Globus pallidus (tissue), 1 donor: ENCODE measurements around the gene TTI1.

Experiments used
- DNase-seq: peaks from one replicate; pipeline ENCODE4 v3.0.0-alpha.2; 2015; ENCODE audit warnings: low spot score

The TTI1 gene

DNA sequence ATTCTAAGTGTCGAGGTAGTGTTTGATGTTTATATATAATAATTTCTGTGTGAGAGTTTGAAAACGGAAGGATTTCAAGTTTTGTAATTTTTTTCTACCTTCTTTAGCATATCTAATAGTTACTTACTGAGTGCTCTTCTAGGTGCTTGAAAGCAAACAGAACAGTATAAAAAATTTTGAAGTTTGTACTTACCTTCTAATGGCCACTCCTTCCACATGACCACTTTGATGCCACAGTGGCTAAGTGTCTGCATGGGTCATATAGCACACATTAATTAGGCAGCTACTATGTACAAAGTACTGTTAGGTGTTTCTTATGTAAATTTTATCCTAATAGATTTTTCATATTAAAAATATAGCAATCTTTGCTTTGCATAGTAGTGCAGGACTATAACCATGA is 21.4 kb upstream of the TTI1 start:
- DNase-seq = no peak

DNA sequence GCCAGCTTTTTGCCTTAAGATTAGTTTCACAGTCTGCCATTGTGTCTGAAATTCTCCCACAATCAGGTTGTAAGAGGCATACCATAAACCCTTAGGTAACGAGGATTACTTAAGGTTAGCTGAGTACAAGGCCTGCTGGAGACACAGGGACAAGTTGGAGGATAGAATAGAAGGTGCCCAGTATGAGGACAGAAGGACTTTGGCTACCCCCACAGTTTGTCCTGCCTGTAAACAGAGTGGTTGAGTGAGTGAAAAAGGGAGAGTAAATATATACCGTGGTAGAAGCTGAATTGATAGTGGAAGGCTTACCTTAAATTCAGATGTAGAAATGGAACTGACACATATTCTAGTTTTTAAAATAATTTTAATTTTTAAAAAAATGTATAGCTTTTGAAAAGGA is 19.6 kb upstream of the TTI1 start:
- no peak for DNase-seq

DNA sequence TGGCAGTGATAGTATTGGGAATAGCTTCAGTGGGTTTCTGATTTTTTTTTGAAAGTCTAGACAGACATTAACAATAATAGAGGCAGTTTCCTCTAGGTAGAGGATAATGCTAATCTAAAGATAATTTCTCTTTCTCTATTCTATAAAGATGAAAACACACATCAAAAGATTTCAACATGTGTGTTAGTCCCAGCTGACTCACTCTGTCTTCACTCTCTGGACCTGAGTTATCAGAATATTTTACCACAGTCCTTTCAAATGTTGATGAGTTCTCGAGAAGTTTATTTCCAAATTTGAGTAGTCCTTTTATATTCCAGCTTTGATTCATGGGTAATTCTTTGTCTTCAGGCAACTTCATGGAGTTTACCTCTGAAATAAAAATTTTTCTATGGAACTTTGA is 17.4 kb upstream of the TTI1 start:
- DNase-seq = no peak

DNA sequence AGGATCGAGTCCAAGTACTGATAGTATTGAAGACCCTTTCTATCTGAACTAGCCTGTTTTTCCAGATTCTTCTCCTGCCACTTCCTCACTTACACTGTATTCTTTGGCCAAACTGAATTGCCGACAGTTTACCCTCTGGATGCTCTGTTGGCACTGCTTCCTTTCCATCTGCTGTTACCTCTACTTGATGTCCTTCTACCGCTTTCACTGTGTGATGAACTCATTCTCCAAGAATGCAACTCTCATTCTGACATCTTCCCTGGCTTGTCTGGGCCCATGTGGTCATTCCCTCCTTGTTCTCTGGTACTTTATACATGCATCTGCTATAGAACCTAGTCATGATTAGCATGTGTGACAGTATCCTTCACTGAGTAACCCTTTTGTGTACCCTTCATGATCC is 16.5 kb upstream of the TTI1 start:
- DNase-seq = no peak

DNA sequence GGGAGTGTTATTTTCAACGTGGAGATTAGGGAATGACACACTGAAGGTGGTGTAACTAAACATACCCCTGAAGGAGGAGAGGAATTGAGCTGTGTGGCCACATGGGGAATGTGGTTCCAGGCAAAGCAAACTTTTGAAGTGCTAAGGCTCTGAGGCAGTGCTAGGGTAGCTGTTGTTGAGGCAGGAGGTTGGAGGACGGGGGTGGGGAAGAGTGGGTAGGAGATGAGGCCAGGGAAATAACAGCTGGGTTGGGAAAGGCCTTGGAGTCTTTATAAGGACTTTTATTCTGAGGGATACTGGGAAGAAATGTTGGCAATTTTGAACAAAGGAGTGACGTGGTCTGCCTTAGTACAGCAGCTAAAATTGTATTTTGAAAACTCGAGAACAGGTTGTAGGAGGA is 13.3 kb upstream of the TTI1 start:
- no peak for DNase-seq

DNA sequence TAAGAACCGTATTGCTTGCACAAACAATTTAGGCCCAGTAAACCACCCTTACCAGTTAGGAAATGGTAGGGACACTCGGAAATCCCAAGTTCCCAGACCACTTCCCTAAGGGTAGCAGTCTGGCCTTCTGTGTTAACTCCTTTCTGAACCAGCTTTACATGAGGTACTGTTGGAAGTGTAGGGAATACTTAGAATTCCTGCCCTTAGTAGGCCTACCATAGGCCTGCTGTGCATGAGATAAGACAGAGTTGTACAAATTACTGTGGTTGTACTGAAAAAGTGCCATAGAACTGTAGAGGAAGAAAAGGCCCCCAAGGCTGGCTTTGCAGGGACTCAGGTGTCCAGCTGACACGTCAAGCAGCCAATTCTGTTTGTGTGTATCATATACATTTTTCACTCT is 11.4 kb upstream of the TTI1 start:
- no peak for DNase-seq

DNA sequence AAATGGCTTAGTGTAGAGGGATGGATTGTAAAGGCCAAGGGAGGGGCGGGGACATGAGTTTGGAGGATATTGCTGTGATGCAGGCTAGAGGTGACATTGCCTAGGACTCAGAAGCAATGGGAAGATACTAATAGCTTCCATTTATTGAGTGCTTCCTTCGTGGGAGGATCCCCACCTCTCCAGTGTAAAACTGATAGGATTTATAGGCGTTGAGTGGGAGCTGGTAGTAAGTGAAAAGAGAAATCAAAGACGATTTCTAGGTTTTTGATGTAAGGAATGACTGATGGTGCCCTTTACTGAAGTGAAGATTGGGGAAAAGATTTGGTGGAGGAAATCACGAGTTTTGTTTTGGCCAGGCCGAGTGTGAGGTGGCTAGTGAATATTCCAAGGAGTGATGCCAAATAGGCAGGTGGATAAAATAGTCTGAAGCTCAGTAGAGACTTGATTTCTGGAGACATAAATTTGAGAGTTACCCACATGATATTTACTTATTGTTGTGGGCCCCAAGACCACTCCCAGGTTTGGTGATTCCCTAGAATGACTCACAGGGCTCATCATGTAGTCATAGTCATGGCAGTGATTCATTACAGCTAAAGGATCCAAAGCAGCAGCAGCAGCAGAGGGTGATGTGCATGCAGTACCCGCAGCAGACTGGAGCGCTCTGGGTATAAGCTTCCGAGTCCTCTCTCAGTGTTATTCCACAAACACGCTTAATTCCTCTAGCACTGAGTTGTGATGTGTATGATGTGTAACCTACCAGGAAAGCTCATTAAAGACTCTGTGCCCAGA is 10.4 kb upstream of the TTI1 start:
- no peak for DNase-seq

DNA sequence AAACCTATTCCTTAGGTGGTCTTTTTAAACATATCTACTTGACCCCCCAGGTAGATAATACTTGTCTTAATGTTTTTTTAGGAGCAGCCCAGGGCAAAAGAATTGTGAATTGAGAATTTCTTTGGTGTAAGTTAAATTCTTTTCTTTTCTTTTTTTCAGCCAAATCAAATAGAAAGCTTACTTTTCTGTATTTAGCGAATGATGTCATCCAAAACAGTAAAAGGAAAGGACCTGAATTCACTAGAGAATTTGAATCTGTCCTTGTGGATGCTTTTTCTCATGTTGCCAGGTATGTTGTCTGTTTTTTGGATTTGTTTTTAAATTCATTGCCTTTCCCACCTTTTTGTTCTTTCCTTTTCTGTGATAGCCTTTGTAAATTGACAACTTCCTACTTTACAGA is 7.0 kb upstream of the TTI1 start:
- no peak for DNase-seq

DNA sequence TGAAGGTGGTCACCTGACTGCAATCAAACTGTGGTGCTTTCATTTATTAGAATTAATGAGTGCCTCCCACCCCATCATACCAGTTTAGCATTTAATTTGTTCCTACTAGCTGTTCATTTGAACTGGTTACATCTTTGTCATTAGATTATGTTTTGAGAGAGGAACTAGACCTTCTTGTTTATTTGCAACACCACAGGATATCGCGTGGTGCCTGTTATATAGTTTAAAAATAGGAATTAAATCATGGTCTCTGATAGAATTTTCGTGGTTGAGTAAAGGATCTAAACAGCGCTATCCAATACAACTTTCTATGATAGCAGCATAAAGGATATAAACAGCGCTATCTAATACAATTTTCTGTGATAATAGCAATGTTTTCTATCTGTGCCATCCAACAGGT is 3.1 kb upstream of the TTI1 start:
- DNase-seq = no peak

DNA sequence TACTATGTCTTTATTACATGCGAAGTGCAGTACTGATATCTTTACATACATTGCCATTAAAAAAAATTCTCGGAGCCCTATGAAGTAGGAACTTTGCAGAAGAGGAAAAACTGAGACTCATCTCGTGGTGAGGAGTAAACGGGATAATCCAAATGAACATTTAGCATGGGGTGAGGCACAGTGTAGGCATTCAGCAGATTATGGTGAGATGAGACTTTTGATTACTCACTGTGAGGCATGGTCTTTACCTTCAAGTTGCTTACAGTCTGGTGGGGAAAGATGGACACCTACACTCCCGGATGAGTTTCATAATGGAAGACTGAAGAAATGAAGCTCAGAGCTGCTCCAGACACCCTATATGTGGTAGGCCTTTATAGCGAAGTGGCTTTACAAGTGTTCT is 1.7 kb upstream of the TTI1 start:
- DNase-seq = no peak

DNA sequence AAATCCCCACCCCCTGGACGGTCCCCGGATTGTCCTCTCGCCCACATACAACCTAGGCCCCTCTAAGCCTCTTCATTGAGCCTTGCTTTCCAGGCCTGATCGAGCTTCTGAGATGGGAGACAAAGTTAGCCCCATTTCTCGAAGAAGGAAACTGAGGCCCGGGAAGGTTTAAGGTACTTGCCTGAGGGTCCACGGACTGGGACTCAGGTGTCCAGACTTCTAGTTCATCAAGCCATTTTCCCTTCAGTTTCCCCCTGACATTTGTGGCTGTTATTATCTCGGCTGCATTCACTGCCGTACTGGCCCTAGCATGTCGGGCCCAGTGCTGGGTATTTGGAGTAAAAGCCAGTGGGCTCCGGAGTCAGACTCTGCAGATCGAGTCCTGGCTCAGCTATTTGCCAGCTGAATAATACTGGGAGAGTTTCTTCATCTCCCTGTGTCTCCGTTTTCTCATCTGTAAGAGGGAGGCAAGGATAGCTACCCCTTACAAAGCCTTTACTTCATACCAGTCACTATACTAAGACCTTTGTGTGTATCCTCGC is 923 bp upstream of the TTI1 start:
- DNase-seq = peak; percentile 8

DNA sequence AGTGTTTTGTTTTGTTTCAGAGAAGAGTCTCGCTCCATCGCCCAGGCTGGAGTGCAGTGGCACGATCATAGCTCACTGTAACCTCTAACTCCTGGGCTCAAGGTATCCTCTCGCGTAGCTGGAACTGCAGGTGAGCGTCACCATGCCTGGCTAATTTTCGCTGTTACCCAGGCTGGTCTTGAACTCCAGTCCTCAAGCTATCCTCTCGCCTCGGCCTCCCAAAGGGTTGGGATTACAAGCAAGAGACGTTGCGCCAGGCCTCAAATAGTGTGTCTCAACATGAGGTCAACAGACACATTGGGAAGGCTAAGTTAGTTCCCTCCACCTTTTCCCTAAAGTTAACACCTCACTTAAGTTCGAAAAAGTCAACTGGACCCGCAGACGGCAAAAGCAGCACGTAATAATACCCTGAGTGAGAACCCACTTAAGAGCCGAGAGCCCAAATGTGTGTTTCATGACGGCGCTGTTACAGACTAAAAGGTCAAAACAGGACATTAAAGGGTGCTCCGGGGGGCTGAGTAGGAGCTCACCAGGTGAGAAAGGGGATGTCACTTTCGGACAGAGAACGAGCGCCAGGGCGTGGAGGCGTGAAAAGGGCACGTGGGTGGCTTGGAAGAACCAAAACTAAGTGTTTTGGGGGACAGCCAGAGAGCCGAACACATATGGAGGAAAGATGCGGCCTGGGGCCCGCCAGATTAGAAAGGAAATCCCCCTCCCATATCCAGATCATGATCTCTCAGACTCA is 499 bp downstream of the TTI1 start:
- no peak for DNase-seq

DNA sequence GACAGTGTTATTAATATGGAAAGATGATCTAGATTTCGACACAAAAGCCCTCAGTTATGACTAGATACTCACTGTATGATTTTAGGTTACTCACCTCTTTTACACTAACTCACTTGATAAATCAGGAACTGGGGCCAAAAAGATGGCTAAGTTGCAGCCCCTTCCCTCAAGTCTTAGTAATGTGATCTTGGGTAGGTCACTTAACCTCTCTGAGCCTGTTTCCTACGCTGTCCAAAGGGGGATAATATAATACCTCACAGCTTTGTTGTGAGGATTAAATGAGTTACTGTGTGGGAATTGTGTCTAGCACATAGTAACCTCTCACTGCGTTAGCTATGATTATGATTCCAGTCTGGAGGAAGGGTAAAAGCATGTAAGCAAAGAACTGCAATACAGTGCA is 1.3 kb downstream of the TTI1 start:
- DNase-seq = no peak

DNA sequence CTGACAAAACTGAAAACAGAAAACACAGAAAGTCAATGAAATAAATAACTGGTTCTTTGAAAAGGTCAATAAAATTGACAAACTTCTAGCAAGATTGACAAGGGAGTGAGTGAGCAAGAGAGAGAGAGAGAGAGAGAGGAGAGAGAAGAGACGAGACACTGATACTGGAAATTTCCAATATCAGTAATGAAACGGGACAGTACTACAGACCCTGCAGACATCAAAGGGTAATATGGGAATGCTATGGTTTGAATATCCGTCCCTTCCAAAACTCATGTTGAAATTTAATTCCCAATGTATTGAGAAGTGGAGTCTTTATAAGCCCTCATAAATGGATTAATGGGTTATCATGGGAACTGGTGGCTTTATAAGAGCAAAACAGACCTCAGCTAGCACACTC is 3.8 kb downstream of the TTI1 start:
- no peak for DNase-seq

DNA sequence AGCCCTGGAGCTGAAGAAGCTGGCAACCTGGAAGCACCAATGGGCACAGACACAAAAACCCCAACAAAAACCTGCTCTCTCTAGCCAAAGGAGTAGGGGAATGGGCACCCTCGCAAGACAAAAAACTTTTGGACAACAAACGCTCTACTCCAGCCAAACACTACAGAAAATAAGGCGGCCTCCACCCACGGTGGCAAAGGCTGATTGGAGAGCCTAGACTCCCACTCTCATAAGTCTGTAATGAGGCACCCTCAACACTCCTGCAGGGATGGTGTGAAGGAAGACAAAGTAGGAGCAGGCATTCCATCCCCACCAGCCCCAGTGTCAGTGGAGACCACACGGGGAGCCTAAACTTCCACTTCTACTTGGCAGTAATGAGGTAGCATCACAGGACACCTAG is 8.8 kb downstream of the TTI1 start:
- DNase-seq = no peak

DNA sequence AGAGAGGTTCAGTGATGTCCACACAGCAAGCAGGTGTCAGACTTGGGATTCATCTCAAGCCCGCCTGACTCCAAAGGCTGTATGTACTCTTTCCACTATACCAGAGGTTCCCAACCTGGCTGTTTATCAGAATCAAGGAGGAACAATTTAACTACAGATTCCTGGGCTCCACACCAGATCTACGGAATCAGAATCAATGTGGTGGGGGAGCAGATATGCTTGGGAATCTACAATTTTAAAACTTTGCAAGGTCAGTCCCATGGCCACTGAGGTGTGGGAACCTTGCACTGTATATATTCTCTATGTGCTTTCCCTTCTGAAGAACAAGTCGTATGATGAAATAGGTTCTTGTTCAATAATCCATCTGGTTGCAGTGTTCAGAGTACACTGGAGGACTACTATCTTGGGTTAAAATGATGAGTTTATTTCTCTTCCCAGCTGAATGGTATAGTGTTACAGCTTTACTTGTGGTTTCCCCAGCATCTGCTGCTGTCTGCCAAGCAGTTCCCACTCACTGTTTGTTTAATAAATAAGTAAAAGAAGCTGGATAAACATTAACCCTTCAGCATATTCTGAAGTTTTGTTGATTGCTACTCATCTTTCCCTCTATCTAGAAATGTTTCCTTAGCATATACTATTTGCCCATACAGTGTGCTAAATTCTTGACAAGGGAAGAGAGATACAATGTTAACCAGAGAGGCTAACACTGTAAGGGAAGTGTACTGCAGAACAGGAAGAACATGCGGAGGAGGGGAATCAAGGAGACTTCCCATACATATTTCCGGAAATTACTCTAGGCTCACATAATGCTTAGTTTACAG is 9.9 kb downstream of the TTI1 start:
- DNase-seq = no peak

DNA sequence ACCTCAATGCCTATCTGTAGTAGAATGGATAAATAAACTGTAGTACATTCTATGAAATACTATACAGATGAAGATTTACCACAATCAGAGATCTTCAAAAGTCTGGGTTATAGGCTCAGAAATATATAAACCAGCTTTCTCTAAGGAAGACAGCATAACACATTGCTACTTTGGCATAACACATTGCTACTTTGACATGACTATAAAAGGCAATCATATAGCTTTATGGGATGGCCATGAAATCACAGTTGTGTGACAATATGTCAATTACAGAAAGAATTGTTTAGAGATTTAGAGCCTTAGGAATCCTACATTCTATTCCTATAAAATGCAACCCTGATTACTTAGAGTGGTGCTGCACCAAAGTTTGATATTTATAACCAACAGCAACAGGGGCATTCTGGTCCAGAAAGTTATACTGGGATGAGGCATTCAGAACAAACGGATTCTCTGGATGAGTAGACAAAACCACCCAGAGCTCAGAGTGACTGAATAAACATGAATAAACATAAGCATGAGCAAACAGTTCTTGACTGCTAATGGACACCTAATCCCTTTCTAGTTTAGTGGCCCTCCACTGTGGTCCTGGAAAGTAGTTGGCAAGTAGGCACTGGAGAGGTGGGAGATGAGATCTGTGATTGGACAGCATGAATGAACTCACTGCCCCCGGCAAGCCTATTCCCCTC is 12.0 kb downstream of the TTI1 start:
- no peak for DNase-seq

DNA sequence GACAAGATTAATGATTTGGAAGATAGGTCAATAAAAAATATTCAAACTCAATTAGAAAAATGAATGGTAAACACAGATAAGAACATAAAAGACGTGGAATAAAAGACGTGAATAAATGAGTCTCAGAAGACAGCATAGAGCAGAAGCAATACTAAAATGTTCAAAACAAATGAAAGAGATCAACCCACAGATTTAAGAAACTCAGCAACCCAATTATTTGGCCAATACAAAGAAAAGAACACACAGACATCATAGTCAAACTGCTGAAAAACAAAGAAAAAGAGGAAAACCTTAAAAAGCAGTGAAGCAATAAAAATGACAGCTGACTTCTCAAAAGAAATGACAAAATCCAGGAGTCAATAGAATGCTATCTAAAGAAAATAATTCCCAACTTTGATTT is 14.9 kb downstream of the TTI1 start:
- no peak for DNase-seq

DNA sequence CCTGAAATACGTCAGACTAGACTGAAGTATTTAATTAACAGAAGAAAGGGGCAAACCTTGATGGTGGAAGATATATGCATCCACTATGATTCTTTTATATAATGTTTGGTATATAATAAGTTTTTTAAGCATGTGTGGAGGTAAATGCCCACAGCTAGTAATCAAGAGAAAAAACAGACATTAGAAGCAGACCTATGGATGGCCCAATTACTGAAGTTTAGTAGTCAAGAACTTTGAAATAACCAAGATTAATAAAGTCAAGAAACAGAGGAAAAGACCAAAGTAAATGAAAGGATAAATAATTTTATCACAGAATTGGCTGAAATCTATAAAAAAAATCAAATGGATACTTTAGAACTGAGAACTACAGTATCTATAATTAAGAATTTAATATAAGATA is 15.3 kb downstream of the TTI1 start:
- no peak for DNase-seq

DNA sequence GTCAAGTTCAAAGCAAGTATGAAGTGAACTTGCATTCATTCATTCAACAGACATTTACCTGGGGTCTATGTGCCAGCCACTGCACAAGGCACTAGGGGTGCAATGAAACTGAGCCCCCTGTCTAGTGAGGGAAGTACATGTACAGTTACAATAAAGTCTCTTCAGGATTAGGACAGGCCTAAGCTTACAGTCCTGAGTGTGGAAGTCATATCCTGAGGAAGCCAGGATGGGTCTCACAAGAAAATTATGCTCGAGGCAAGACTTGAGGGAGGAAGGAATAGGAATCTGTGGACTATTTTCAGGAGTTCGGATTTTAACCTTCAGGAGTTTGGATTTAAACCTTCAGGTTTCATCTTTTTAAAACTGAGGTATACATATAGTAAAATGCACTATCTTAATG is 19.4 kb downstream of the TTI1 start:
- no peak for DNase-seq

DNA sequence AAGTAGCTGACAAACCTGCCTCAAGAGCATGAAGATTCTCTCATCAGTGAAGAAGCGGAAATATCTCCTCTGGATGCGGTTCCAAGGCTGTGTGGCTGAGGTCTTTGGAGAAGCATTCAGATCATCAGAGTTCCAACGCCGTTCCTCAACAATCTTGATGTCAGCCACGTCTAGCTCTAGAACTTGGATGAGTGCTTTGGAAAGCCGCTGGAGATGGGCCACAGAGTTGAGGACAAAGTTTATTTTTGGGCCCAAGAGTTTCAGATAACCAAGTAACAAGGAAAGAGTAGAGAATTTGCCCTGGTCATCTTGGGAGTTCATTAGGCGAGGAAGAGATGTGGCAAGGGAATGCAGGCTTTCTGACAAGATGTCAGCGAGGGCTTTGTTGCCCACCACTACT is 20.9 kb downstream of the TTI1 start:
- DNase-seq = no peak

DNA sequence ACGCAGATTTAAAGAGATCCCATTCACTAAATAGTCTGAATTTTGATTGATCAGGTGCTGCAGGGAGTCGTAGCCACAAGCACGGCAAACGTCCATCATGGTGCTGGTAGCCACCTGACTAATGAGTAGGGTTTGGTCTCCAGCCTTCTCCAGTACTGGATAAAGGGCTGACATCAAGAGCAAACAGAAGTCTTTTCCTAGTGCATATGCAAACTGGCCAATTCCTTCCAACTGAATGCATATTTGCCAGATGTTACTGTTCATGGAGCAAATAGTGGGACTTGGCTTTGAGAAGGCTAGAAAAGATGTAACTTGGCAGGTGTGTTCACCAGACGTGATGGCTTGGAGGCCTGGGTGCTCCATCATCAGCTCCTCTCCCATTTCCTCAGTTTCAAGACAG is 21.6 kb downstream of the TTI1 start:
- DNase-seq = no peak
